GM21619 (cell line): Measurements from ENCODE around the gene PRR19.

Experiments
- ATAC-seq: cut with Tn5 transposase; IDR thresholded peaks from one replicate; pipeline ENCODE4 v1.9.1; 2021; ENCODE audit not compliant: unreplicated experiment

PRR19 gene

GRCh38 chr19:42282819-42283187, 19.1 kb upstream of the PRR19 start:
- ATAC-seq: no peak

GRCh38 chr19:42283188-42284065, 18.5 kb upstream of the PRR19 start:
- peak; percentile 42 for ATAC-seq

GRCh38 chr19:42284066-42284501, 17.8 kb upstream of the PRR19 start:
- ATAC-seq: peak; percentile 21

GRCh38 chr19:42284591-42285341, 17.2 kb upstream of the PRR19 start:
- no peak for ATAC-seq

GRCh38 chr19:42285541-42285941, 16.4 kb upstream of the PRR19 start:
- ATAC-seq: no peak

- no peak for ATAC-seq
These were observed 16.0 kb upstream of the PRR19 start for GRCh38 chr19:42285988-42286348.

- no peak for ATAC-seq
These were observed 15.4 kb upstream of the PRR19 start for GRCh38 chr19:42286349-42287016.

GRCh38 chr19:42287017-42287826, 14.7 kb upstream of the PRR19 start:
- no peak for ATAC-seq

GRCh38 chr19:42287827-42288107, 14.2 kb upstream of the PRR19 start:
- ATAC-seq: no peak

GRCh38 chr19:42288387-42288786, 13.5 kb upstream of the PRR19 start:
- ATAC-seq: no peak

GRCh38 chr19:42288881-42289555, 12.9 kb upstream of the PRR19 start:
- no peak for ATAC-seq

- no peak for ATAC-seq
These were observed 12.3 kb upstream of the PRR19 start for GRCh38 chr19:42289556-42290041.

- ATAC-seq: no peak
These were observed 11.8 kb upstream of the PRR19 start for GRCh38 chr19:42290136-42290522.

- ATAC-seq: no peak
These were observed 11.2 kb upstream of the PRR19 start for GRCh38 chr19:42290523-42291434.

GRCh38 chr19:42291435-42291810, 10.5 kb upstream of the PRR19 start:
- no peak for ATAC-seq

GRCh38 chr19:42292042-42292960, 9.6 kb upstream of the PRR19 start:
- no peak for ATAC-seq

- ATAC-seq: no peak
These were observed 9.0 kb upstream of the PRR19 start for GRCh38 chr19:42292963-42293362.

- no peak for ATAC-seq
These were observed 8.4 kb upstream of the PRR19 start for GRCh38 chr19:42293540-42293939.
